HG03045 (cell line): Measurements from ENCODE around the gene ADAM22.
"Not testable (repeated sequence)": the region's sequence is repeated elsewhere in the genome, so short reads cannot be mapped to it uniquely, and the experiment has no call there.

Experiments used
- ATAC-seq: cut with Tn5 transposase; IDR thresholded peaks from one replicate; pipeline ENCODE4 v1.9.1; 2021; ENCODE audit warnings: mild to moderate bottlenecking, moderate library complexity; ENCODE audit not compliant: unreplicated experiment

ADAM22 gene

DNA sequence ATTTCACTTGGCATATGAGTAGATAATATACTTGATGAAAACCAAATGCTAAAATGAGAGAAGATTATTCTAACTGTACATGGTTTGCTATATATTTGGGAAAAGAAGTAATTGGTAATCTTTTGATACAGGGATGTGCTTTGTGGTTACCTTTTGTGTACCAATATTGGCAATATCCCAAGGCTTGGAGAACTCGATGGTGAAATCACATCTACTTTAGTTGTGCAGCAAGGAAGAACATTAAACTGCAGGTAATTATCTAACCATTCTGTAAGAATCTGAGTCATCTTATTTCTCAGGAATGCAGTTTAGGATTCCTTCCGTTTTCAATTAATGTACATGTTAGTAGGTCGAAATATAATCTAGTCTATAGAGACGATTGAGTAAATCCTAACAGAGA, 221.7 kb downstream of the ADAM22 start:
- no peak for ATAC-seq

DNA sequence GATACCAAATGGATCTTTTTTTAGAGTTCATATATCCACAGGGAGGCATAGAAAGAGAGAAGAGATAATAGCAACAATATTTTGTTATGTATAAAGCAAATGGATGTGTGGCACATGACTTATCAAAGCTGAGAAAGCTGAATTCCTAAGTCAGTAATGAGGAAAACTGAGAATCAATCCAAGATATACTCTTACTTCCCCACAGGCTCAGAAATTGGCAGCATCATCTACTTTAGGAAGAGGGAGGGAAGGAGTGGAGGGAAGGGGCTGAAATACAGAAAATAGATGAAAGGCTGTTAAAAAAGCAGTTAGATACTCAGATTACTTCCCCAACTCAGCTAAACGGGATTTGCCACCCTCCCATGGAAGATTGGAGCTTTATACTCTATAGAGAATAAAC, 222.3 kb downstream of the ADAM22 start:
- ATAC-seq: no peak

DNA sequence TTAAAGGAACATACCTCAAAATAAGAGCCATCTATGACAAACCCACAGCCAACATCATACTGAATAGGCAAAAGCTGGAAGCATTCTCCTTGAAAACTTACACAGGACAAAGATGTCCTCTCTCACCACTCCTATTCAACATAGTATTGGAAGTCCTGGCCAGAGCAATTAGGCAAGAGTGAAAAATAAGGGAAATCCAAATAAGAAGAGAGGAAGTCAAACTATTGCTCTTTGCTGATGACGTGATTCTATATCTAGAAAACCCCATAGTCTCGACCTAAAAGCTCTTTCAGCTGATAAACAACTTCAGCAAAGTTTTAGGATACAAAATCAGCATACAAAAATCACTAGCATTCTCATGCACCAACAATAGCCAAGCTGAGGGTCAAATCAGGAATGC, 225.7 kb downstream of the ADAM22 start:
- ATAC-seq: not testable (repeated sequence)

DNA sequence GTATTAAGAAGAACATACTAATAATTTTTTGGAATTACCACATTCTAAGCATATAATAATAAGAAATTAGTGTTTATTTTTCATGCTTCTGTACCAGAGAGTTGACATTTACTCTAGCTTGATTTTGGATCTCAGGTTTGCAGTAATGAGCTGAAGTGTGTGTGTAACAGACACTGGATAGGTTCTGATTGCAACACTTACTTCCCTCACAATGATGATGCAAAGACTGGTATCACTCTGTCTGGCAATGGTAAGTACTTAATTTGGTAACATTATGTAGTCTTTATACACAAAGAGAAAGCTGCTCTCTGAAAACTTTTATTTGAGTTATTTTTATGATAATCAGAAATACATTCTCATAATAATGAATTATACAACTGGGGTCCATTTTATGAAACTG, 231.6 kb downstream of the ADAM22 start:
- ATAC-seq: no peak

DNA sequence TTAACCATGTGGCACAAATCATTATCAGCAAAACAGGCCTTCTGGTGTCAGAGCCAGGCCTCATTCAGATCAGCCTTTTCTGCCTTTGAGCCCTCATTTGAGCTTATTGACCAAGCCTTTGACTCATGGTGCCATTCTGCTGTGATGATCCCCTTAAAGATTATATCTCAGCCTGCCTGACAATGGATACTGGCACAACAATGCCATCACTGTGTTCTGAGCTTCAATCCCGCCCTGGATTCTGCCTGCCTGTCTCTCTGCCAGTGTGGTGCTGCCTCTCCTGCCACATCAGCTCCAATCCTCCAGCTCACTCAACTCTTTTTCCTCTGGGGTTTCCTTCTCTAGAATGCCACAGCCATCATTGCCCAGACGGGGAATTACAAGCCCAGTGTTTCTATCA, 233.2 kb downstream of the ADAM22 start:
- ATAC-seq: no peak

DNA sequence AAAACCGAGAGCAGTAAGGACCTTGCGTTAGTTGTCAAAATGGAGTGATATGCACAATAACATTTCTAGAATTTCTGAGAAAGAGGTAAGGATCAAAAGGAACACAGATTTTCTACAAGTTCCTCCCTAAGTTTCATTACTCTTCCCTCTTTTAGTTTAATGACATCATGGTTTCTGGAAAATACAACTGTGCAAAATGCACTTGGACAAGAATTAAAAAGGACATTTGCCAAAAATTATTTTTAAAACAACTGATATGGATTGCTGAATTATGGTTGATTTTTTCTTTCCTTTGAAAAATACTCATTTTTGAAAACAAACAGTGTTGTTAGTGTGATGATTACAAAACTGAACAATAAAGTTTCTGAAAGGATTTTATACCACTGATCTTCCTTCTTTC, 233.7 kb downstream of the ADAM22 start:
- ATAC-seq: no peak

DNA sequence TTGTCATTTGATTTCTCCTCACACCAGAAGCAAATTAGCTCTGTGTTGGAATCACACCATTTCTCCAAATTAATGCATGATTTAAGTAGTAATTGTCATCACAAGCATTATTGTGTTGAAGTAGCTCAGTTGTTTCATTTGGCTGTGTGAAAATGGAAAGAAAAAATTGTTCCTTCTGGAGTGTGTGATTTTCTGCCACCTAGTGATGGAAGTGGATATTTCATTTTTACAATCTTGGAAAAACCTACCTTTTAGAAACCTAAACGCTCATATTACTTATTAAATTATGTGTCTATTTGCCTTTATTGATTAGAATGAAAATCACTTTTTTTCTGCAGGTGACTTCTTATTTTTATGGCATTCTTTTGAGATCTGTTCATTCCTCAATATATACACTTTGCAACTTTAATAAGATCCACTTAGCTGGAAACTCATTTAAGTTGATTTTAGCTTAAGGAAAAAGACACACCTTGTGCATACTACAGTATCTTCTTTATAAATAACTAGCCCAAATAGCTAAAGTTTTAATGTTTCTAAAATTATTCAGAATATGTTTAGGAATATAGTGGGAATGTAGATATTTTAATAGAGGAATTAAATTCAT, 235.8 kb downstream of the ADAM22 start:
- no peak for ATAC-seq

DNA sequence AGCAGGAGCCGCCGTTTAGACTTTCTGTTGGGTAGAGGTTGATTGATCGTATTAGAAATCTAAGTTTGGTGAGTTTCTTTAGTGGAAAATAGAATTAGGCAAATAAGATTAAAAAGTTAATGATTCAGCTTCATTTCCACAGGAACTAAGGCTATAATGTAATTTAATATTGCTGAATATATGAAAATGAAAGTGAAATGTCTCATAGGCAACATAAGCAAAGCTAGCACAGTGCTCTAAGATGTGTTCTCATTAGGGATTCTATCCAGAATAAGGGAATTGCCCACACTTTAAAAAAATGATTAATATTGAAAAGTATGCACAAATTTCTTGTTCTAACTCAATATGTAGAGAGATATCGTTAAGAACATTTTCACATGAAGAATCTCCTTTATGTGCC, 238.8 kb downstream of the ADAM22 start:
- ATAC-seq: no peak

DNA sequence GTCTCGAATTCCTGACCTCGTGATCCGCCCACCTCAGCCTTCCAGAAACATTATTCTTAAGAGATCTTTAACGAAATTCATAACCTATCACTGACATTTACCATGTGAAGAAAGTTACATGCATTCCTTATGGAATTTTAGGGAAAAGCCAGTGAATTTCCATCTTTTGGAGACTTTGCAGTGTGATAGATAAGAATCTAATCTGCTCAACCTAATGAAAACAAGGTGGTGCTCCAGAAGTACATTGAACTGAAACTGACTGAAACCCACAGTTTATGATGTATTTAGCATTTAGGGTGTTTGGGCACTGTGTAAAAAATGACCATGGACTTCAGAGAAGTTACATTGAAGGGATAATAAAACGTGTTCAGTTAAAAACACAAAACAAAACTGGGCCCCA, 242.1 kb downstream of the ADAM22 start:
- ATAC-seq: no peak

DNA sequence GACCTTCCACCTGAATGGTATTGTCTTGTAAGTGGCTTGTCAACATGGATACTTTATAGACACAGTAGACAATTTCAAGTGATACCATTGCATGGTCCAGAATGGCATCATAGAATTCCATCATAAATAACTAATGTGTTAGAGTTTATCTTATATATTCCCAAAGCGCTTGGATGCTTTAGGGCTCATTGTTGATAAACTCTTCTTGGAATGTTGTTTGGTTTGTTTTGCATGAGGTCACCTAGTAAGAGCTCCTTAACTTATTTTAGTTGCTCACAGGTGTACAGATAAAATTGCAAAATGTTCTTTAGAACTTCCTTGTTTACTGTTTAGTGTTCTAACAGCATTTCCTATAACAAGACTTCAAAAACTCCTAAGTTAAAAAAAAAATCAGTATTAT, 249.0 kb downstream of the ADAM22 start:
- no peak for ATAC-seq

DNA sequence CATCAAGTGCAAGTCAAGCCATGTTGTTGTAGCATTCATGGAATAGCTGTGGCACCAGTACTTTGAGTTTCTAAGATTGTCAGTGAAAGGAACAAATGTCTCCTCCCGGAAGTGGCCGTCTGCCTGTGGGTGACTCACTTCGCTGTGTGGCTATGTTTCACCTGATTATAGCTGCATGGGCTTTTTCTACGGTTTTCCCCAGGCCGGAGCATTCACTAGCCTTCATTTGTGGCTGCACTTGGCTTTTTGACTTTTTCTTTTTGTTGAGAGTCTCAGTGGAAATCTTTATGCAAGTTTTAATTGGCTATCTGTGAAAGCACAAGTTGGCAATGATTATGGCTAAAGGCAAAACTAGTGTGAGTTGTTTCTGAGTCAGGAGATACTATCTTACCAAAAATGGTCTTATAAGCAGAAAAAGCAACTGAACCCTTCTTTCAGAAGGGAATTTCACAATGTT, 250.8 kb downstream of the ADAM22 start:
- ATAC-seq: peak; percentile 70

DNA sequence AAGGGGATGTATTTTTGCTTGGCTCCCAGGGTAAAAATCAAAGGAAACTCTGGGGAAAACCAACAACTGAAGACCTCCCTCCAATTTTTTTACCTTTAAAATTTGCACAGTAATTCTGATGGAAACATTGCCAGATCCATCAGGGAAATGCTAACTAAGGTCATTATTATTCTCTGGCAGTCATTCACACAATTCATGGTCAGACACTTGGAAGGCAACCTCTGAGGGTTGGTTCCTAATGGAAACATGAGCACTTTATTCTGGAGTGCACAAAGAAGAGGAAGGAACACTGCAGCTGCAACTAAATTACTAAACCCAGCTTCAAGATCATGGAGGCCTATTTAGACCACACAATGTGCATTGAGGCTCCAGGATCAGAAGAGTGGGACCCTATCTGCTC, 251.6 kb downstream of the ADAM22 start:
- ATAC-seq: no peak

DNA sequence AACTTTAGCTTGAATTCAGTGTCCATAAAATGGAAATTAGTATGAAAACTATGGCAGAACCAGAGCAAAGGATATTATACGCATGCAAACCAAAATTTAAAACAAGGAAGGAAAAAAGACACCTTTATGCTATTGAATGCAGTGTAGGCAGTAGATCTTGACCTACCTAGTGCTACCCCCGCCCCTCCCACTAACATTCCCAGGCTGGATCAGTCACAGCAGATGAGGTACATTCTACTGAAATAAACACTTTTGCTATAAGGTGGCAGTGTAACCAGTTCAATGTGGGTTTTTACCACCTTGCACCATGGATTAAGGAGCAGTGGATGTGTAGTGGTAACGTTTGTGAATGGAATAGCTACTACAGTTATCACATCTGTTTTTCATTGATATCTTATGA, 257.9 kb downstream of the ADAM22 start:
- no peak for ATAC-seq

DNA sequence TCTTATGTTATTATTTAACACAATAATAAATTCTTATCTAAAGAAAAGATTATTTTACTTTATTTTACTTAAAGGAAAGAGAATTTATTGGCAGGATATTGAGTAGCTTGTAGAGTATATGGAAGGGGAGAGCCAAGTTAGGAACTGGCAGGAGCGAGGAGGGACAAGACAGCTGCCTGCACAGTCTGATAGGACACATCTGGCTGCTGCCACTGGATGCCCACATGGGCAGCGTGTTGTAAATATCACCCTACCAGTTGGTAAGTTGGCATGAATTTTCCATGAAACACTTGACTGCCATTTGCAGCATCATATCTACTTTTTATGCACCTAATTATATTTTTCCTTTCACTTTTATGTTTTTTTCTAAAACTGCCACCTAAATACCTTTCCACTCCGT, 266.2 kb downstream of the ADAM22 start:
- no peak for ATAC-seq

DNA sequence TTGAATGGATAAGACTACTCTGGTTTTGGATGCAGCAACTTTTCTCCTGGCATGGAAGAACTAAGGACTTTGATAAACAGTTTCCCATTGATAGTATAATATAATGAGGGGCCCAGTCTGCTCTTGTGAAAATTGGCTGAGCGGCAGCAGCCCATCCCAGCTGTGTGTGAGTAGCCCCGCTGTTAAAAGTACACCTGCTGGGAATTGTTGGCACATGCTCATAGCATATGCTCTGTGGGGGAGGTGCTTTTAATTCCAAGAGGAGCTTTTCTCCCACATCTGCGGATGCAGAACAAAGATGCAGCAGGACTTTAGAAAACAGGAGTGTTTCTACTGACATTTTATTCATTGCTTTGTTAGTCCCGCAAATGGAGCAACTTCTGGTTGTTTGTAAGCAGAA, 266.7 kb downstream of the ADAM22 start:
- no peak for ATAC-seq

DNA sequence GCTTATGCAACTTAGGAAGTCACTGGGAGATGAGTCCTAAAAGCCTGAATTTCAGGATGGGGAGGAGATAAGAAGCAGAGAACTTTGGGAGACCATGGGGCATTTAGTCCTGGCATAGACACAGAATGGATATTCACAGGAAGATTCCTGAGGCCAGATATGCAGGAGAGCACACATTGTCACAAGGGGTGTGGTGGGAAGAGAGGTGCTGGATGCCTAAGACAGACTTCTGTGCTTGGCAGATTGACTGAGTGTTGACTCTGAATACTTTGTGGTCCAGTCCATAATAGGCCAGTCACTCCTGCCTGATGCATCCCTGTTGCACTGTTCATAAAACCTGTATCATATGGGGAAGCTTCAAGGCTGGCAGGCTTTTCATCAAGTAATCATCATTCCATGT, 267.3 kb downstream of the ADAM22 start:
- no peak for ATAC-seq

DNA sequence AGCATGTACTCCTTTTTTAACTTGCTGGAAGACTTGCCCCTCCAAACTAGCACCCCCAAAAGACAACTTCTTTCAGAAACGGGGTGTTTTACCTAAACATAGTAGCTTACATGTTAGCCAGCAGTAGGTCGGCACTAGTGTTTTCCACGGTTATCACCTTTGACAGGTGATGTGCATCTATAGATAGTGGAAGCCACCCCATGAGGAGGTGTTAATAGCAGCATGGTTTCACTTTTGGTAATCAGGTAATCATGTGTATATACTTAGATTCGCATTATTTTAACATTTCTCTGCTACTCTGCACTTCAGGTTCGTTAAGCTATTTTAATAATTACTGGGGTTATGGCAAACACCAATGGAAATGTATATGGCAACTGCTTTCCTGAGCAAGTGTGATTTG, 268.2 kb downstream of the ADAM22 start:
- ATAC-seq: no peak

DNA sequence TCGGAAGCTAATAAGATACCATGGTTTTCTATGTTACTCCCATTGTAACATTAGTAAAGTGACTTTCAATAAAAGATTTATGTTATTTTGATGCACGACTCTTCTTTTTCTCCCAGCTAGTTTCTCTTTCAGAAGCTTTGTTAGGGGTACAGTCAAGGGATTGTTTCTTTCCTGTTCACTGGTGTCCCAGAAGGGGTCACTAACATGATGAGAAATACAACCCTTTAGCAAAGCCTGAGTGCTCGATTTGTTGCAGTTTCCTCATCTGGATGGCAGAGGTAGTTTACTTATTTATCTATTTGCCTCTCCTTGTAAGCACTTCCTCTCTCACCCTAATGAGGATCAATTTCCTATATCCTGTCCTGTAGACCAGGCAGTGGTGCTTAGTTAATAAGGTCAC, 268.7 kb downstream of the ADAM22 start:
- ATAC-seq: no peak

DNA sequence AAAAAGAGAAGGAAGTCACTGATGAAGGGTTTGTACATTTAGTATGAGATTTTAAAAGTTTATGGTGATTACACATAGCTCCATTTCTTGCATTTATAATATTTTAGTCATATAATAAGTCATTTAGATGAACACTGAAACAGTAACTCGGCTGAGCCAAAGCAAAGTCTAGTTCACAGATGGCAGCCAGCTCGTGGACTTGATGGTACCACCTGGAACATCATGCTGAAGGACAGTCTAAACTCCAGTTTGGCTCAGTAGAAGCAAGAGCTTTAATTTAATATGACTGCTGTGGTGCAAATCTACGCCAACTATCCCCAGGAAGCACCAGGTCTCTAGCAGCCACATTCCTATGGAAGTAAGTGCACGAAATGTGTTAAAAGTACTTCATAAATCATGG, 269.4 kb downstream of the ADAM22 start:
- ATAC-seq: no peak

DNA sequence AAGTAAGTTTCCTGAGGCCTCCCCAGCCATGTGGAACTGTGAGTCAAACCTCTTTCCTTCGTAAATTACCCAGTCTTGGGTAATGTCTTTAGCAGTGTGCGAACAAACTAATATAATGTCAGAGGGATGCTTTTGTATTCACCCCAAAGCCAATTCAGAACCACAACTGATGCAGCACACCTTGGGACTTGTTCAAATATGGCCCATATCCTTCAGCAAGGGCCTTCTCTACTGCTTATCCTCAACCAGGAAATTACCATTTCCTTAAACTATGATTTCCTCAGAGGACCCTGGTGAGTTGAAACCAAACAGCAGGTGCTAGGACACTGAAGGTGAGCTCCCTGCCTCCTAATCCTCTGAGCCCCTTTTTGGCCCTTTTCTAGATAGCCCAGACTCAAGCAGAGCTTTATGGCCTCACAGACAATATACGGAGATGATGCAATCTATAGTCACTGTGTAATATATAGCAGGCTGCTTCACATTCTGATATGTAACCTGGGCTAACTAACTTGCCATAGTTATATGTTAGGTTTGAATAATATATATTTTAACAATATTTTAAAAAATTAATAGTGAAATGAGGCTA, 270.6 kb downstream of the ADAM22 start:
- ATAC-seq: no peak

DNA sequence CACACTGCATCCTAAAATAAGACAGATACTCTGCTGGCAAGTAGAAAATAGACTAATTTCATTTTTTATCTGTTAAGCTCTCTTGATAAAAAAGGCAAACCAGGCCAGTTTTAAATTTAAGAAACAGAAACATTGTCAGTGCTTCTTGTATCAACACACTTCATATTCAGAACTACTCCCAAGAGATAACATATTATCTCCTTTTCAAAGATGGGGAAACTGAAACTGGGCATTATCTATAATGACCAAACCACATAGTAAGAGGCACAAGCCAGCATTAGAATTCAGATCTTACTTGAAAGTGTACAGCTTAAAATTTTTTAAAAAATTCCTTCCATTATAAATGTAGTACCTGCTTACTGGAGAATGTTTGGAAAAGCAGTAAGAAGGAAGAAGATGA, 271.1 kb downstream of the ADAM22 start:
- no peak for ATAC-seq

DNA sequence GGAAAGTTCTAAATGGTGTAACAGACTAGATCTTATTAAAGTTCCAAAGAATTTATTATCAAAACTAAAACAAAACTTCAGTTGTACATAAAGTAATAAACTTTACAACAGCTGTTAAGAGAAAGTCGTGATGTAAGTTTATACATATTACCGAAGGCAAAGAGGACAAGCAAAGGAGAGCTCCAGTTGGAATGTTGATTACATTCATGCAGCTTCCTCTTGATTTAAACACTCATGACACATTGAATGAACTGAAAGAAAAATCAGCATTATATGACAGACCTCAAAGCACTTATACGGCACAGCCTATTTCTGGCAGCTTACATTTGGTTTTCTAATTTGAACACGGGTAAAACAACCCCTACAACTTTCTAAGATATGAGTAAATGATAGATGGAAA, 272.2 kb downstream of the ADAM22 start:
- ATAC-seq: no peak

DNA sequence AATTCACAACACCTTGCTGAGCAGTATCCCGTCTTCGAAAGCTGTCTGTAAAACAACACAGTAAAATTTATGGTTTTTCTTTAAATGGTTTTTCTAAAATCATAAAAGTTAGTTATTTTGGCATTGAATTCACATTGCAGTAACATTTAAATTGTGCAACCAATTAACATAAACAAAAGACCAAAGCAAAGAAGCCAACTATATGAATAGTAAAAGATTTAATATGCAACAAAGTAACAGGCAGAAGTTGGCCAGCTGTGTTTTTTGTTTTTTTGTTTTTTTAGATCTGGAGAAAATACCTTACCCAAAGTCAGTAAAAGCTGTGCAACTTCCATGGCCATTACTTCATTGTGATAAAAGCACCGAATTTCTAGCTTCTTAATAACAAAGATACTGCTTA, 274.5 kb downstream of the ADAM22 start:
- no peak for ATAC-seq
